Activated CD4-positive, alpha-beta T cell treated with anti-CD3 and anti-CD28 coated beads, Interleukin-10, Interleukin-2, amounts not matched to agents 100 ng/mL and 50 ng/mL, durations not matched to agents 16 hours and 8 hours (primary cell): Measurements from ENCODE around the gene LMNTD2.

Source experiments
- DNase-seq: peaks from one replicate; pipeline ENCODE4 v3.0.0-alpha.2; 2020

Gene LMNTD2

GRCh38 chr11:508956-509355, 51.6 kb downstream of the LMNTD2 start:
- no peak for DNase-seq

GRCh38 chr11:507727-508515, 52.6 kb downstream of the LMNTD2 start:
- DNase-seq, result no peak

GRCh38 chr11:506995-507726, 53.4 kb downstream of the LMNTD2 start, which contains the start of gene RNH1:
RNH1 (minus strand) TSS chr11:507242; CDS start chr11:502162, 5,080 bp downstream.
- DNase-seq, result peak; percentile 99

GRCh38 chr11:506238-506994, 54.1 kb downstream of the LMNTD2 start:
- peak; percentile 98 for DNase-seq

- DNase-seq, result no peak
Observed at GRCh38 chr11:504994-505344, 55.6 kb downstream of the LMNTD2 start.
